ENCODE measurements around the gene NDUFS6. TPM values are rescaled to one million over a fixed set of nuclear protein-coding genes. Genes with fewer than 3 reads are reported as not detected.

The NDUFS6 gene
- total and polyA plus RNA-seq, 11 donors: 55.9 to 311 (median 95.9) TPM

GRCh38 chr5:1777281-1778137 lies 23.7 kb upstream of the NDUFS6 start:
- Histone ChIP-seq H3K9me3 (peaks cover 0 to 11% (median 0%) of the 10 kb centered on the region in 12 donors), H3K27me3 (peaks cover 0 to 6% (median 0%) of the 10 kb centered on the region in 9 donors), H3K4me1 (no peaks in the 10 kb centered on the region), H3K36me3 (no peaks in the 10 kb centered on the region), H3K4me3 (no peak overlapping the region), H3K27ac (no peak overlapping the region)
- intact Hi-C loops (cut with DNase I): no loop called here
- 88 to 94% (median 89%) methylated on average over 22 to 31 of the region's 31 CpGs for WGBS, 4 donors
- DNase-seq (peak in 1 of 5 donors; percentile 17), ATAC-seq (no peak)
- no peak for TF ChIP-seq POLR2A (IDR thresholded peaks at IDR 0.05)
- TF ChIP-seq CTCF (IDR thresholded peaks at IDR 0.05): no peak

- intact Hi-C loops (cut with DNase I): no loop called here
- H3K27me3 ChIP-seq: peaks cover 0 to 6% (median 0%) of the 10 kb centered on the region in 9 donors
- no peak overlapping the region for H3K27ac ChIP-seq
- DNase-seq: no peak
- peaks cover 0 to 7% (median 0%) of the 10 kb centered on the region in 12 donors for H3K4me1 ChIP-seq
- peak in 1 of 4 donors; percentile 31 for ATAC-seq
- H3K36me3 ChIP-seq: no peaks in the 10 kb centered on the region
- H3K4me3 ChIP-seq: no peak overlapping the region
- TF ChIP-seq CTCF (IDR thresholded peaks at IDR 0.05) (no peak), POLR2A (IDR thresholded peaks at IDR 0.05) (no peak)
- 71 to 75% (median 74%) methylated on average over 15 to 19 of the region's 19 CpGs for WGBS, 4 donors
- H3K9me3 ChIP-seq: peaks cover 0 to 11% (median 0%) of the 10 kb centered on the region in 12 donors
Measured at GRCh38 chr5:1778138-1779020, 22.8 kb upstream of the NDUFS6 start.

GRCh38 chr5:1779021-1779680 lies 22.1 kb upstream of the NDUFS6 start:
- no peak overlapping the region for H3K4me3 ChIP-seq
- H3K27me3 ChIP-seq: peaks cover 0 to 6% (median 0%) of the 10 kb centered on the region in 9 donors
- TF ChIP-seq CTCF (IDR thresholded peaks at IDR 0.05) (no peak), POLR2A (IDR thresholded peaks at IDR 0.05) (no peak)
- DNase-seq: no peak
- intact Hi-C loops (cut with DNase I): no loop called here
- ATAC-seq: no peak
- H3K9me3 ChIP-seq: peaks cover 0 to 11% (median 0%) of the 10 kb centered on the region in 12 donors
- 88 to 91% (median 89%) methylated on average over 30 to 32 of the region's 32 CpGs for WGBS, 4 donors
- H3K36me3 ChIP-seq: no peaks in the 10 kb centered on the region
- peaks cover 0 to 9% (median 0%) of the 10 kb centered on the region in 12 donors for H3K4me1 ChIP-seq
- H3K27ac ChIP-seq: no peak overlapping the region

All from heart left ventricle (tissue), 16 donors.